Measurements from ENCODE around the gene SH3D19. TPM values are rescaled to one million over a fixed set of nuclear protein-coding genes. Genes with fewer than 3 reads are reported as not detected.
A peak's percentile ranks its signal among the peaks of the same experiment; 100 is the strongest.

The SH3D19 gene
- total RNA-seq, 1 experiment from 2014 or later: 29.7 TPM

DNA sequence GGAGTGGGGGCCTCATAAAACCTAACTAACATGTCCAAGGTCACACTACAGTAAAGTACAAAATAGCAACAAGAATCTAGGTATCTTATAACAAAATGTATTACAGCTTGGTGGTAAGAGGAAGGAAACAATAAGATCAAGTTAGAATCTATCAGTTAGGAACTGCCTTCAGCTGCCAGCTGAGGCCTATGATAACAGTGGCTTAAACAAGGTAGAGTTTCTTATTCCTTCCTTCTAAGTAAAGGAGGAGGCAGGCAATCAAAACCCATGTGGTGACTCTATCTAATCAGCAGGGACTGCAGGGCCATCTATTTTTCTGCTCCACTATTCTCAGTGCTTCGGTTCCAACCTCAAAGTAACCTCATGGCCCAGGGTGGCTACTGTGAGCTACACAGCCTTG lies 10.9 kb downstream of the SH3D19 start:
- no peak overlapping the region for H3T11ph ChIP-seq (ENCODE audit: low read length)
- no peak for TF ChIP-seq CTCF (conservative IDR thresholded peaks at IDR 0.05)
- Mint-ChIP-seq H3K27ac (peak overlapping the region in 2 of 3 experiments; percentile 62 to 88; a peak in 4 of 7 replicates), H3K4me1 (peaks cover 32% of the 10 kb centered on the region in 2 experiments), H3K4me3 (no peak overlapping the region), H3K36me3 (ENCODE audit: insufficient read depth in 1 of 3, low read depth in 3 of 3) (peaks cover 3 to 20% (median 5%) of the 10 kb centered on the region in 3 experiments; a peak in 6 of 7 replicates), H3K27me3 (ENCODE audit: low read depth) (no peaks in the 10 kb centered on the region), H3K9me3 (peaks cover 0 to 3% of the 10 kb centered on the region in 2 experiments; a peak in 1 of 5 replicates)
- no peaks in the 10 kb centered on the region for H3K9me3 ChIP-seq (ENCODE audit: control insufficient read depth, low read depth, low read length)
- no peak overlapping the region for H3K27ac ChIP-seq (ENCODE audit: insufficient read length, low read depth, low read length)
- H3K4me2 ChIP-seq (ENCODE audit: insufficient read depth, insufficient read length, low read length): no peak overlapping the region
- H4K5ac ChIP-seq (ENCODE audit: insufficient read length, low read depth, low read length): no peak overlapping the region
- H4K20me1 ChIP-seq (ENCODE audit: control insufficient read depth, insufficient read depth, insufficient read length): no peaks in the 10 kb centered on the region
- H3K79me2 ChIP-seq (ENCODE audit: insufficient read depth, low read length): peaks cover 29% of the 10 kb centered on the region; the same call in 1 of the 2 replicates
- no peak overlapping the region for H3K14ac ChIP-seq (ENCODE audit: insufficient read depth, low read length)
- no peaks in the 10 kb centered on the region for H3K79me1 ChIP-seq (ENCODE audit: insufficient read depth, low read depth, low read length, poor library complexity, severe bottlenecking)
- H2BK5ac ChIP-seq (ENCODE audit: insufficient read length, low read length): no peak overlapping the region
- WGBS (ENCODE audit: extremely low coverage, insufficient read length, low lambda C conversion rate): no CpG with 5 or more reads among the region's 1 CpG
- no peak overlapping the region for H3K23ac ChIP-seq (ENCODE audit: insufficient read length, low read depth, low read length)
- no peak overlapping the region for H3K9ac ChIP-seq (ENCODE audit: extremely low read depth, insufficient read length, low read length)
- H2BK120ac ChIP-seq (ENCODE audit: low read depth, low read length, poor library complexity, severe bottlenecking): no peak overlapping the region
- no peak overlapping the region for H2BK20ac ChIP-seq (ENCODE audit: low read depth, low read length, poor library complexity, severe bottlenecking)
- no peak overlapping the region for H4K91ac ChIP-seq (ENCODE audit: insufficient read length, low read depth, low read length)
- no peak overlapping the region for H3K56ac ChIP-seq (ENCODE audit: insufficient read length, low read depth, low read length)
- no peak overlapping the region for H4K8ac ChIP-seq (replicated peaks; ENCODE audit: insufficient read length, low read depth, low read length)
- no peak overlapping the region for H3K4ac ChIP-seq (ENCODE audit: low read depth, low read length)
- H3K4me1 ChIP-seq (ENCODE audit: insufficient read depth, low read length): peaks cover 5% of the 10 kb centered on the region; the same call in 1 of the 2 replicates
- no peak for DNase-seq
- no peak overlapping the region for H2BK15ac ChIP-seq (ENCODE audit: low read depth, low read length)
- no peaks in the 10 kb centered on the region for H3K23me2 ChIP-seq (ENCODE audit: insufficient read length, low read depth, low read length, poor library complexity, severe bottlenecking)
- no peak overlapping the region for H2BK12ac ChIP-seq (ENCODE audit: insufficient read length, low read depth, low read length)
- H2AK5ac ChIP-seq (ENCODE audit: insufficient read length, low read length): no peak overlapping the region
- no peak overlapping the region for H2AFZ ChIP-seq (ENCODE audit: low read length)
- H3K18ac ChIP-seq (ENCODE audit: insufficient read length, low read depth, low read length): no peak overlapping the region
- H3K27me3 ChIP-seq (ENCODE audit: insufficient read depth, low read length): no peaks in the 10 kb centered on the region

Measured in H9 (cell line).